HepG2 (cell line): ENCODE measurements around the gene SLC17A8. TPM values are rescaled to one million over a fixed set of nuclear protein-coding genes. Genes with fewer than 3 reads are reported as not detected.

ENCODE experiments used
- ATAC-seq: fragments of 200-7000 bp; cut with Tn5 transposase; 3 replicates; pipeline ENCODE4 v1.9.1; 2020; ENCODE audit warnings: mild to moderate bottlenecking, moderate library complexity
- BruUV-seq: library from RNA; stranded (reverse); fragments of 400-500 nt; replicated peaks from 2 replicates; lab custom pipeline; 2021; lab: Mats Ljungman, UMichigan
- CTCF ChIA-PET: fragments of 300-600 bp; formaldehyde crosslinking; extraction: SDS; loops from one replicate; lab custom pipeline; 2021; ENCODE audit warnings: low total read pairs, inconsistent platforms, low intra/inter-chr PET ratio; lab: Yijun Ruan, JAX
- POLR2A ChIA-PET: fragments of 350-600 bp; sonication (Branson Sonifier 250); formaldehyde crosslinking; loops from one replicate; lab custom pipeline; 2020; ENCODE audit warnings: antibody characterized with exemption, inconsistent platforms; lab: Yijun Ruan, JAX
- DNase-seq: peaks from one replicate; pipeline ENCODE4 v3.0.0-alpha.2; 2015; ENCODE audit warnings: low spot score
- FAIRE-seq: peaks from 3 replicates; lab custom pipeline; 2011; peaks lifted over from hg19 to GRCh38; lab: Jason Lieb, UNC
- H2AFZ ChIP-seq: one replicate; pipeline ENCODE4 v1.6.1; 2011; ENCODE audit warnings: low read length, inconsistent platforms
- H3K27ac ChIP-seq: fragments of 300-600 bp; 3 replicates; pipeline ENCODE4 v1.8.0; 2011; ENCODE audit warnings: mixed run types, mild to moderate bottlenecking, mixed read lengths, low read length, inconsistent platforms; ENCODE audit not compliant: insufficient read depth; ENCODE audit errors: extremely low read length
- H3K27me3 ChIP-seq, 2 experiments: fragments of 200-600 bp in 1 of 2; 2 replicates in 1 of 2; 3 replicates in 1 of 2; pipeline versions ENCODE4 v1.6.0 to v1.8.0; 2011; ENCODE audit warnings: low read length in 2 of 2, mild to moderate bottlenecking in 2 of 2, moderate library complexity in 2 of 2, inconsistent platforms in 1 of 2; ENCODE audit not compliant: insufficient read depth in 2 of 2, control insufficient read depth in 1 of 2
- H3K36me3 ChIP-seq, 2 experiments: fragments of 200-600 bp in 1 of 2; replicated peaks in 1 of 2; 2 replicates in 1 of 2; 3 replicates in 1 of 2; pipeline versions ENCODE4 v1.5.1 to v1.8.0; 2011; ENCODE audit warnings: low read length in 2 of 2, inconsistent platforms in 1 of 2; ENCODE audit not compliant: insufficient read depth in 2 of 2, control insufficient read depth in 1 of 2
- H3K4me1 ChIP-seq: 2 replicates; pipeline ENCODE4 v1.5.1; 2012; ENCODE audit warnings: low read length, inconsistent platforms; ENCODE audit not compliant: insufficient read depth
- H3K4me2 ChIP-seq: 2 replicates; pipeline ENCODE4 v1.6.0; 2011; ENCODE audit warnings: low read depth, low read length, inconsistent platforms
- H3K4me3 ChIP-seq, 3 experiments: fragments of 200-600 bp in 1 of 3; sonication (generic), shearing (Covaris generic) in 1 of 3; replicated peaks in 1 of 3; 2 replicates each; pipeline ENCODE4 v1.5.1; 2011 to 2016; ENCODE audit warnings: low read length in 3 of 3, inconsistent platforms in 2 of 3, low read depth in 2 of 3, mild to moderate bottlenecking in 2 of 3, control low read depth in 1 of 3, mixed read lengths in 1 of 3; ENCODE audit not compliant: insufficient read depth in 1 of 3
- H3K79me2 ChIP-seq: one replicate; pipeline ENCODE4 v1.6.1; 2011; ENCODE audit warnings: low read length, inconsistent platforms; ENCODE audit not compliant: insufficient read depth
- H3K9ac ChIP-seq: 2 replicates; pipeline ENCODE4 v1.6.0; 2011; ENCODE audit warnings: mild to moderate bottlenecking, low read depth, low read length, inconsistent platforms; ENCODE audit not compliant: insufficient read depth
- H3K9me3 ChIP-seq: 2 replicates; pipeline ENCODE4 v1.5.1; 2012; ENCODE audit warnings: mild to moderate bottlenecking, low read length
- H4K20me1 ChIP-seq: 2 replicates; pipeline ENCODE4 v1.6.0; 2011; ENCODE audit warnings: inconsistent platforms, mild to moderate bottlenecking, low read length, moderate library complexity; ENCODE audit not compliant: insufficient read depth
- ADNP ChIP-seq: sonication (generic); formaldehyde crosslinking; IDR thresholded peaks from 2 replicates; pipeline ENCODE4 v1.4.0; 2020; ENCODE audit warnings: missing genetic modification reagents
- FOXK2 ChIP-seq: fragments of 450-650 bp; IDR thresholded peaks from 2 replicates; pipeline ENCODE4 v1.6.1; 2016
- NFIC ChIP-seq: IDR thresholded peaks from 2 replicates; pipeline ENCODE4 v1.6.1; 2012; ENCODE audit warnings: mild to moderate bottlenecking, low read length, inconsistent platforms
- NKX3-1 ChIP-seq: sonication (generic); formaldehyde crosslinking; IDR thresholded peaks from 2 replicates; pipeline ENCODE4 v1.5.0; 2020; ENCODE audit warnings: missing genetic modification reagents
- ZFP41 ChIP-seq: sonication (generic); formaldehyde crosslinking; IDR thresholded peaks from 2 replicates; pipeline ENCODE4 v1.4.0; 2020; ENCODE audit warnings: mild to moderate bottlenecking, missing genetic modification reagents, borderline replicate concordance
- ZFP62 ChIP-seq: sonication (generic); formaldehyde crosslinking; IDR thresholded peaks from 2 replicates; pipeline ENCODE4 v1.4.0; 2020; ENCODE audit warnings: missing genetic modification reagents
- ZNF20 ChIP-seq: sonication (generic); formaldehyde crosslinking; IDR thresholded peaks from 2 replicates; pipeline ENCODE4 v1.4.0; 2020; ENCODE audit warnings: mild to moderate bottlenecking, moderate library complexity, missing genetic modification reagents
- ZNF235 ChIP-seq: sonication (generic); formaldehyde crosslinking; IDR thresholded peaks from 2 replicates; pipeline ENCODE4 v1.8.1; 2023; ENCODE audit warnings: mild to moderate bottlenecking, missing genetic modification reagents, borderline replicate concordance
- ZNF780A ChIP-seq: sonication (generic); formaldehyde crosslinking; IDR thresholded peaks from 2 replicates; pipeline ENCODE4 v1.8.0; 2022; ENCODE audit warnings: mild to moderate bottlenecking, missing genetic modification reagents, moderate library complexity
- ZNF781 ChIP-seq: sonication (generic); formaldehyde crosslinking; IDR thresholded peaks from 2 replicates; pipeline ENCODE4 v1.5.1; 2020; ENCODE audit warnings: borderline replicate concordance, mild to moderate bottlenecking, missing genetic modification reagents; ENCODE audit errors: not compliant biosample characterization
- WGBS: methylation state at CpG from one replicate; pipeline ENCODE4 v1.1.6; 2017; ENCODE audit warnings: low lambda C conversion rate; 5-methylcytosine and 5-hydroxymethylcytosine counted together
- in situ Hi-C: cut with HindIII; loops from 2 replicates; pipeline ENCODE4 v1.10.0; 2017; ENCODE audit warnings: low pct_unique_long_range_greater_than_20kb; ENCODE audit not compliant: extremely low pct_ligation_motif_present
- intact Hi-C: fragments of 100-400 bp; cut with micrococcal nuclease; formaldehyde crosslinking; loops from one replicate; pipeline ENCODE4 v1.10.0; 2022; ENCODE audit not compliant: unreplicated experiment
- polyA plus RNA-seq, 8 experiments: library from polyadenylated mRNA; depleted of rRNA in 3 of 8; stranded (reverse) in 7 of 8; unstranded in 1 of 8; fragments of >200 nt; fragmentation: Illumina TruSeq in 4 of 8; extraction: Trizol in 4 of 8; gene quantifications; 2 replicates each; pipeline versions ENCODE4 v1.2.1 to v1.2.3, GENCODE V29; 2011 to 2016; ENCODE audit warnings: low read depth in 4 of 8, missing spikeins in 1 of 8, mixed read lengths in 1 of 8; ENCODE audit not compliant: insufficient read depth in 1 of 8
- total RNA-seq, 5 experiments: library from RNA; depleted of rRNA; stranded (reverse); fragments of >200 nt; fragmentation: Illumina TruSeq; extraction: Trizol; gene quantifications; 2 replicates each; pipeline ENCODE4 v1.2.3, GENCODE V29; 2016; ENCODE audit warnings: low read depth in 1 of 5
- TF ChIP-seq, protein P1 (sequence below): sonication (generic); formaldehyde crosslinking; IDR thresholded peaks from 2 replicates; pipeline ENCODE4 v1.5.1; 2020; ENCODE audit warnings: mild to moderate bottlenecking, missing genetic modification reagents, borderline replicate concordance
- TF ChIP-seq, protein P2 (sequence below): IDR thresholded peaks from 2 replicates; pipeline ENCODE4 v1.6.1; 2016; ENCODE audit warnings: control low read depth
- TF ChIP-seq, protein P3 (sequence below): sonication (generic); formaldehyde crosslinking; IDR thresholded peaks from 2 replicates; pipeline ENCODE4 v1.9.0; 2022; ENCODE audit warnings: missing genetic modification reagents, mild to moderate bottlenecking, borderline replicate concordance

SLC17A8 gene
- total and polyA plus RNA-seq, 2 of the 13 experiments (the other 11 are each of a cell fraction or from before 2014, with no cell fraction given) = 0.07 to 0.15 TPM

DNA sequence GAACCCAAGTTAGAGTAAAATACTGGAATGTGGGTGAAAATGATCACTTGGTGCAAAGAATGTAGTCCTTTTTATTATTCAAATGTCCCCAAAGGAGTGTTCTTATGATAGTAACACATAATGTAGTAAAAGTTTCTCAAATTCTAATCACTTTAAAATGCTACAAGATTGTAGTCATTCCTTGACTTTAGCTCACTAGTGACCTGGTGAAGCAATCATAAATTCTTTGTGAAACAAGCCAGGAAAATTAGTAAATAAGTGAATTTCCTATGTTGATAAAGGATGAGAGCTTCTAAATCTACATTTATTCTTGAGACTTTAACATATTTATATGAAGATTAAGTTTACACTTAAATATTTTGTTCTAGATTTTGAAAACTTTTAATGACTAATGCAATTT is 30.7 kb upstream of the SLC17A8 start (continued):
- TF ChIP-seq ZNF235 (no peak), NFIC (no peak), ZNF781 (no peak), ZNF20 (no peak), ZFP41 (CRISPR knock-in tag) (no peak), NKX3-1 (CRISPR knock-in tag) (no peak)
- TF ChIP-seq, protein P1, sequence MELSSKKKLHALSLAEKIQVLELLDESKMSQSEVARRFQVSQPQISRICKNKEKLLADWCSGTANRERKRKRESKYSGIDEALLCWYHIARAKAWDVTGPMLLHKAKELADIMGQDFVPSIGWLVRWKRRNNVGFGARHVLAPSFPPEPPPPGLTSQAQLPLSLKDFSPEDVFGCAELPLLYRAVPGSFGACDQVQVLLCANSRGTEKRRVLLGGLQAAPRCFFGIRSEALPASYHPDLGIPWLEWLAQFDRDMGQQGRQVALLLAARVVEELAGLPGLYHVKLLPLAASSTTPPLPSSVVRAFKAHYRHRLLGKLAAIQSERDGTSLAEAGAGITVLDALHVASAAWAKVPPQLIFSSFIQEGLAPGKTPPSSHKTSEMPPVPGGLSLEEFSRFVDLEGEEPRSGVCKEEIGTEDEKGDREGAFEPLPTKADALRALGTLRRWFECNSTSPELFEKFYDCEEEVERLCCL (CRISPR knock-in tag) = no peak
- TF ChIP-seq, all 625 proteins: peak for 0

DNA sequence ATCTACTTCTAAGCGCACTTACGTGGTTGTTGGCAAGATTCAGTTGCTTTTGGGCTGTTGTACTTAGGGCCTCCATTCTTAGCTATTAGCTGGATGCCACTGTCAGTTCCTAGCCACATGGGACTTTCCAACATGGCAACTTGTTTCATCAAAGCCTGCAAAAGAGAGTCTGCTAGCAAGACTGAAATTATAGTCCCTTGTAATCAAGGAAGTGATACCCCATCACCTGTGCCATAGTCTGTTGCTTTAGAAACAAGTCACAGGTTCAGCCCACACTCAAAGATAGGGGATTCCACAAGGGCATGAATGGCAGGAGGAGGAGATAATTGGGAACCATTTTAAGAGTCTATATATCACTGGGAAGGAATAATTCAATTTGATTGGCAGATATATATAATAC is 27.1 kb upstream of the SLC17A8 start:
- no peaks in the 10 kb centered on the region for H3K9me3 ChIP-seq
- ChIA-PET POLR2A (no interaction called here), CTCF (no interaction called here)
- H3K79me2 ChIP-seq = no peaks in the 10 kb centered on the region
- no peak overlapping the region for H3K4me3 ChIP-seq
- H3K4me1 ChIP-seq = no peaks in the 10 kb centered on the region
- no TSS peak for BruUV-seq
- in situ Hi-C loops = no loop called here
- no peaks in the 10 kb centered on the region for H3K27me3 ChIP-seq
- intact Hi-C loops = no loop called here
- no peak overlapping the region for H3K27ac ChIP-seq
- peaks cover 8 to 48% of the 10 kb centered on the region in 2 experiments for H3K36me3 ChIP-seq
- H3K9ac ChIP-seq = no peak overlapping the region
- no peak overlapping the region for H2AFZ ChIP-seq
- FAIRE-seq (no peak), ATAC-seq (no peak), DNase-seq (no peak)
- H3K4me2 ChIP-seq = no peak overlapping the region
- no peak for TF ChIP-seq ADNP (CRISPR knock-in tag)
- no peak for TF ChIP-seq FOXK2
- TF ChIP-seq ZNF780A = no peak
- no peak for TF ChIP-seq ZFP62 (CRISPR knock-in tag)
- TF ChIP-seq, protein P2, sequence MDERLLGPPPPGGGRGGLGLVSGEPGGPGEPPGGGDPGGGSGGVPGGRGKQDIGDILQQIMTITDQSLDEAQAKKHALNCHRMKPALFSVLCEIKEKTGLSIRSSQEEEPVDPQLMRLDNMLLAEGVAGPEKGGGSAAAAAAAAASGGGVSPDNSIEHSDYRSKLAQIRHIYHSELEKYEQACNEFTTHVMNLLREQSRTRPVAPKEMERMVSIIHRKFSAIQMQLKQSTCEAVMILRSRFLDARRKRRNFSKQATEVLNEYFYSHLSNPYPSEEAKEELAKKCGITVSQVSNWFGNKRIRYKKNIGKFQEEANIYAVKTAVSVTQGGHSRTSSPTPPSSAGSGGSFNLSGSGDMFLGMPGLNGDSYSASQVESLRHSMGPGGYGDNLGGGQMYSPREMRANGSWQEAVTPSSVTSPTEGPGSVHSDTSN (CRISPR knock-in tag) = no peak
- TF ChIP-seq, protein P3, sequence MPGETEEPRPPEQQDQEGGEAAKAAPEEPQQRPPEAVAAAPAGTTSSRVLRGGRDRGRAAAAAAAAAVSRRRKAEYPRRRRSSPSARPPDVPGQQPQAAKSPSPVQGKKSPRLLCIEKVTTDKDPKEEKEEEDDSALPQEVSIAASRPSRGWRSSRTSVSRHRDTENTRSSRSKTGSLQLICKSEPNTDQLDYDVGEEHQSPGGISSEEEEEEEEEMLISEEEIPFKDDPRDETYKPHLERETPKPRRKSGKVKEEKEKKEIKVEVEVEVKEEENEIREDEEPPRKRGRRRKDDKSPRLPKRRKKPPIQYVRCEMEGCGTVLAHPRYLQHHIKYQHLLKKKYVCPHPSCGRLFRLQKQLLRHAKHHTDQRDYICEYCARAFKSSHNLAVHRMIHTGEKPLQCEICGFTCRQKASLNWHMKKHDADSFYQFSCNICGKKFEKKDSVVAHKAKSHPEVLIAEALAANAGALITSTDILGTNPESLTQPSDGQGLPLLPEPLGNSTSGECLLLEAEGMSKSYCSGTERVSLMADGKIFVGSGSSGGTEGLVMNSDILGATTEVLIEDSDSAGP = no peak
- H4K20me1 ChIP-seq = no peaks in the 10 kb centered on the region
- 90% methylated on average over 2 of the region's 2 CpGs for WGBS
